Measurements from ENCODE around the gene RCSD1.
A peak's percentile ranks its signal among the peaks of the same experiment; 100 is the strongest.
"Not testable (repeated sequence)": the region's sequence is repeated elsewhere in the genome, so short reads cannot be mapped to it uniquely, and the experiment has no call there.

The RCSD1 gene

DNA sequence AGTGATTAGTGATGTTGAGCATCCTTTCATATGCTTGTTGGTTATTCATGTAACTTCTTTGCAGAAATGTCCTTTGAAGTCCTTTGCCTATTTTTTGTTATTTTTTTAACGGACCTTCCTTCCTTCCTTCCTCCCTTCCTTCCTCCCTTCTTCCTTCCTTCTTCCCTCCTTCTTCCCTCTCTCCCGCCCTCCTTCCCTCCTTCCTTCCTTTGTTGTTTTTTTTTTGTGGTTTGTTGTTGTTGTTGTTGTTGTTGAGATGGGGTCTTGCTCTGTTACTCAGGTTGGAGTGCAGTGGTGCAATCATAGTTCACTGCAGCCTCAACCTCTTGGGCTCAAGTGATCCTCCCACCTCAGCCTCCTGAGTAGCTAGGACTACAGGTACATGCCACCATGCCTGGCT, 16.0 kb upstream of the RCSD1 start:
- H3K14ac ChIP-seq (ENCODE audit: low read length); H2AK5ac ChIP-seq (ENCODE audit: low read length); H3K36me3 ChIP-seq (ENCODE audit: control insufficient read depth in 1 of 2, insufficient read depth in 2 of 2, low read length in 2 of 2); H3K4ac ChIP-seq (ENCODE audit: low read depth, low read length); H4K8ac ChIP-seq (ENCODE audit: low read depth, low read length); H4K12ac ChIP-seq (ENCODE audit: low read depth, low read length); DNase-seq; H3K4me1 ChIP-seq (ENCODE audit: control insufficient read depth in 1 of 2, insufficient read depth in 2 of 2, low read length in 2 of 2); H2BK12ac ChIP-seq (ENCODE audit: low read length); H4K91ac ChIP-seq (ENCODE audit: low read depth, low read length); H2BK120ac ChIP-seq (ENCODE audit: insufficient read depth, low read length, poor library complexity); H3K79me1 ChIP-seq (ENCODE audit: low read length); H3K79me2 ChIP-seq (ENCODE audit: control insufficient read depth, insufficient read depth, low read length, poor library complexity); H3K4me2 ChIP-seq (ENCODE audit: low read length); H3K27ac ChIP-seq (ENCODE audit: low read depth, low read length); H3K18ac ChIP-seq (ENCODE audit: low read length); H3K4me3 ChIP-seq (ENCODE audit: low read depth, low read length); H2AFZ ChIP-seq (ENCODE audit: insufficient read depth, low read length, poor library complexity); H2BK5ac ChIP-seq (ENCODE audit: low read depth, low read length, poor library complexity); H3K9ac ChIP-seq (ENCODE audit: low read length); H3K27me3 ChIP-seq (ENCODE audit: insufficient read depth, low read length); H3K9me3 ChIP-seq (ENCODE audit: insufficient read depth, low read depth, low read length); H3K23ac ChIP-seq (ENCODE audit: low read length): not testable (repeated sequence)
- WGBS (ENCODE audit: extremely low coverage, insufficient coverage, insufficient read length): no CpG with 5 or more reads among the region's 2 CpGs

DNA sequence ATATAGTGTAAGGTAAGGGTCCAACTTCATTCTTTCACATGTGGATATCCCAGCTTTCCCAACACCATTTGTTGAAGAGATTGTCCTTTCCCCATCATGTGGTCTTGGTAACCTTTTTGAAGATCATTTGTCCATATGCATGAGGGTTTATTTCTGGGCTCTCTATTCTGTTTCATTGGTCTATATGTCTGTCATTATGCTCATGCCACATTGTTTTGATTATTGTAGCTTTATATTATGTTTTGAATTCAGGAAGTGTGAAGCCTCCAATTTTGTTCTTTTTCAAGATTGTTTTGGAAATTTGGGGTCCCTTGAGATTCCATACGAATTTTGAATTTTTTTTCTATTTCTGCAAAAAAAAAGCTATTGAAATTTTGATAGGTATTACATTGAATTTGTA, 15.2 kb upstream of the RCSD1 start:
- Histone ChIP-seq H2AK5ac (ENCODE audit: low read length) (no peak overlapping the region), H2BK12ac (ENCODE audit: low read length) (no peak overlapping the region), H4K91ac (ENCODE audit: low read depth, low read length) (no peak overlapping the region), H3K4ac (ENCODE audit: low read depth, low read length) (no peak overlapping the region), H3K4me3 (ENCODE audit: low read depth, low read length) (no peak overlapping the region), H3K4me1 (ENCODE audit: control insufficient read depth in 1 of 2, insufficient read depth in 2 of 2, low read length in 2 of 2) (peaks cover 2 to 5% of the 10 kb centered on the region in 2 experiments), H4K8ac (ENCODE audit: low read depth, low read length) (no peak overlapping the region), H3K14ac (ENCODE audit: low read length) (no peak overlapping the region), H2AFZ (ENCODE audit: insufficient read depth, low read length, poor library complexity) (no peak overlapping the region), H3K36me3 (ENCODE audit: control insufficient read depth in 1 of 2, insufficient read depth in 2 of 2, low read length in 2 of 2) (no peaks in the 10 kb centered on the region), H3K79me2 (ENCODE audit: control insufficient read depth, insufficient read depth, low read length, poor library complexity) (no peaks in the 10 kb centered on the region), H3K79me1 (ENCODE audit: low read length) (no peaks in the 10 kb centered on the region), H3K9me3 (ENCODE audit: insufficient read depth, low read depth, low read length) (no peaks in the 10 kb centered on the region), H3K9ac (ENCODE audit: low read length) (no peak overlapping the region), H3K4me2 (ENCODE audit: low read length) (no peak overlapping the region), H3K27ac (ENCODE audit: low read depth, low read length) (no peak overlapping the region), H3K23ac (ENCODE audit: low read length) (no peak overlapping the region), H2BK120ac (ENCODE audit: insufficient read depth, low read length, poor library complexity) (no peak overlapping the region), H3K18ac (ENCODE audit: low read length) (no peak overlapping the region), H4K12ac (ENCODE audit: low read depth, low read length) (no peak overlapping the region), H2BK5ac (ENCODE audit: low read depth, low read length, poor library complexity) (no peak overlapping the region), H3K27me3 (ENCODE audit: insufficient read depth, low read length) (no peaks in the 10 kb centered on the region)
- WGBS (ENCODE audit: extremely low coverage, insufficient coverage, insufficient read length): no CpG with 5 or more reads among the region's 1 CpG
- DNase-seq: no peak

- H2BK5ac ChIP-seq (ENCODE audit: low read depth, low read length, poor library complexity): no peak overlapping the region
- H3K18ac ChIP-seq (ENCODE audit: low read length): no peak overlapping the region
- no peak overlapping the region for H3K4me3 ChIP-seq (ENCODE audit: low read depth, low read length)
- no peak overlapping the region for H3K4ac ChIP-seq (ENCODE audit: low read depth, low read length)
- no peaks in the 10 kb centered on the region for H3K27me3 ChIP-seq (ENCODE audit: insufficient read depth, low read length)
- H2BK120ac ChIP-seq (ENCODE audit: insufficient read depth, low read length, poor library complexity): no peak overlapping the region
- H4K8ac ChIP-seq (ENCODE audit: low read depth, low read length): no peak overlapping the region
- no peaks in the 10 kb centered on the region for H3K9me3 ChIP-seq (ENCODE audit: insufficient read depth, low read depth, low read length)
- H3K4me1 ChIP-seq (ENCODE audit: control insufficient read depth in 1 of 2, insufficient read depth in 2 of 2, low read length in 2 of 2): peaks cover 2 to 5% of the 10 kb centered on the region in 2 experiments
- no peak overlapping the region for H2AFZ ChIP-seq (ENCODE audit: insufficient read depth, low read length, poor library complexity)
- no peak for DNase-seq
- no CpG with 5 or more reads among the region's 8 CpGs for WGBS (ENCODE audit: extremely low coverage, insufficient coverage, insufficient read length)
- H3K23ac ChIP-seq (ENCODE audit: low read length): no peak overlapping the region
- H3K36me3 ChIP-seq (ENCODE audit: control insufficient read depth in 1 of 2, insufficient read depth in 2 of 2, low read length in 2 of 2): no peaks in the 10 kb centered on the region
- H4K12ac ChIP-seq (ENCODE audit: low read depth, low read length): no peak overlapping the region
- H3K27ac ChIP-seq (ENCODE audit: low read depth, low read length): no peak overlapping the region
- H3K14ac ChIP-seq (ENCODE audit: low read length): no peak overlapping the region
- H2BK12ac ChIP-seq (ENCODE audit: low read length): no peak overlapping the region
- H3K79me1 ChIP-seq (ENCODE audit: low read length): no peaks in the 10 kb centered on the region
- no peaks in the 10 kb centered on the region for H3K79me2 ChIP-seq (ENCODE audit: control insufficient read depth, insufficient read depth, low read length, poor library complexity)
- no peak overlapping the region for H3K9ac ChIP-seq (ENCODE audit: low read length)
- no peak overlapping the region for H3K4me2 ChIP-seq (ENCODE audit: low read length)
- no peak overlapping the region for H4K91ac ChIP-seq (ENCODE audit: low read depth, low read length)
- no peak overlapping the region for H2AK5ac ChIP-seq (ENCODE audit: low read length)
Measured at GRCh38 chr1:167616521-167616920, 13.5 kb upstream of the RCSD1 start.

DNA sequence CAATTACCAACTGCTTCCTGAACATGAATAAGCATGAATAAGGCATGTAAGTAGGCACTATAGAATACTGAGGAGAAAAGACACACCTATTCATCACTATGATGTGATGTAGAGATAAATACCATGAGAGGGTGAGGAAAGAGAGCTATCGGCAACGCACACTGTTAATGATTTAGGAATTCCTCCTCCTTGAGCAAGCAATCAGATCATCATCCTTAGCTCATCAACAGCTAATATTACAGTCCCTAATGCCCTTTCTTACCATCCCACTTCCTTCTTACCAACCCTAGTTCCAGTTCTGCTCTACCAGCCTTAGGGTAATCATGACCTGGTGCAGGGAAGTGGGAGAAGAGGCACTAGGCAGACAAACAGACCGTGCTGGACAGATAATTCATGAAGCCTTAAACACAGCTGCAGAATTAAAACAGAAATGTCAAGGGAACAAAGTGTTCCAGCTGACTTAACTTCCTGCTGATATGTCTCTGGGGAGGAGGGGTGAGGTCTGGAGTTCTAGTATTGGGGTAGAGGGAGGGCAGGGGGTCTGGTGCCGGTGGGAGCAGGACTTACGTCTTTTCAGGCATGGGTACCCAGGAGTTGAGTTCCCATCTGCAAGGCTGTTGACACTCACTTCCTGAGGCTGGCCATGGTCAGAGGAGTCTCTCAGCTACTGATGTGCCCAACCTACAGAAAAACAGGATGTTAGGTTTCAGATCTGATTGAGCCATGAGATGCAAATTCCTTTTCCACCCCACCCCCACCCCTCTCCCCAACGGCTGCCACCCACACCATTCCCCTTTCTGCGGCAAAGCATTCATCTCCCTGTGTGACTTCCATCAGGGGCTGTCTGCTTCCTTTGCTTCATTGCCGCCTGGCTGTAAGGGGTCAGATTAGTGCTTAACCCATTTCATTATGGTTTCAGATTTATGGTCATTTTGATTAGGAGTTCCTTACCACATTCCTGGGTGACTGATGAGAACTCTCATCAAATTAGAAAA, 12.6 kb upstream of the RCSD1 start:
- DNase-seq: peak in 1 of 2 donors; percentile 5
- H3K27me3 ChIP-seq (ENCODE audit: insufficient read depth, low read length): no peaks in the 10 kb centered on the region
- H3K4ac ChIP-seq (ENCODE audit: low read depth, low read length): no peak overlapping the region
- no peak overlapping the region for H2AFZ ChIP-seq (ENCODE audit: insufficient read depth, low read length, poor library complexity)
- H3K36me3 ChIP-seq (ENCODE audit: control insufficient read depth in 1 of 2, insufficient read depth in 2 of 2, low read length in 2 of 2): no peaks in the 10 kb centered on the region
- no peak overlapping the region for H3K27ac ChIP-seq (ENCODE audit: low read depth, low read length)
- peaks cover 2 to 6% of the 10 kb centered on the region in 2 experiments for H3K4me1 ChIP-seq (ENCODE audit: control insufficient read depth in 1 of 2, insufficient read depth in 2 of 2, low read length in 2 of 2)
- H2BK12ac ChIP-seq (ENCODE audit: low read length): no peak overlapping the region
- H3K79me1 ChIP-seq (ENCODE audit: low read length): no peaks in the 10 kb centered on the region
- no peak overlapping the region for H2AK5ac ChIP-seq (ENCODE audit: low read length)
- H3K18ac ChIP-seq (ENCODE audit: low read length): no peak overlapping the region
- no peak overlapping the region for H3K4me3 ChIP-seq (ENCODE audit: low read depth, low read length)
- H4K8ac ChIP-seq (ENCODE audit: low read depth, low read length): no peak overlapping the region
- no peak overlapping the region for H3K4me2 ChIP-seq (ENCODE audit: low read length)
- no peaks in the 10 kb centered on the region for H3K9me3 ChIP-seq (ENCODE audit: insufficient read depth, low read depth, low read length)
- WGBS (ENCODE audit: extremely low coverage, insufficient coverage, insufficient read length): no CpG with 5 or more reads among the region's 8 CpGs
- H2BK120ac ChIP-seq (ENCODE audit: insufficient read depth, low read length, poor library complexity): no peak overlapping the region
- no peak overlapping the region for H4K91ac ChIP-seq (ENCODE audit: low read depth, low read length)
- H2BK5ac ChIP-seq (ENCODE audit: low read depth, low read length, poor library complexity): no peak overlapping the region
- no peaks in the 10 kb centered on the region for H3K79me2 ChIP-seq (ENCODE audit: control insufficient read depth, insufficient read depth, low read length, poor library complexity)
- H3K23ac ChIP-seq (ENCODE audit: low read length): no peak overlapping the region
- no peak overlapping the region for H3K14ac ChIP-seq (ENCODE audit: low read length)
- no peak overlapping the region for H4K12ac ChIP-seq (ENCODE audit: low read depth, low read length)
- H3K9ac ChIP-seq (ENCODE audit: low read length): no peak overlapping the region

Data from trophoblast cell (in vitro differentiated cells and primary cell).